ENCODE results near the gene PACRG.

PACRG gene

DNA sequence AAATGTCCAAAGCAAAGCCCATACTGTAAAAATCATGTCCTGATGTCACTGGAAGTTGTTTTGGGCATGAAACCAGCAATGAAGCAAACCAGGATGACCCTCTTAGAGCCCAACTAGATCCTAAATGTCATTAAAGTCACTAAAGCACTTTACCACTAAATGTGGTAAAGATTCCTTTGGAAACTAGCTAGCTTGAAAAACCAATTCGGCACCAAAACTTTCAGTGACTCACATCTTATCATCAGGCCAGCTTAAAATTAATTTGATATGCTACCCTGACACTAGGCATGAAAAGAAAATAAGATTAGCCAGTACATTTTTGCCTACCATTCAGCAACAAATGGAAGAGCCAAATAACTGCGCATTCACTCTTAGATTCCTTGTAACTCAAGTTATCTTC, 145.8 kb downstream of the PACRG start:
- DNase-seq = no peak

DNA sequence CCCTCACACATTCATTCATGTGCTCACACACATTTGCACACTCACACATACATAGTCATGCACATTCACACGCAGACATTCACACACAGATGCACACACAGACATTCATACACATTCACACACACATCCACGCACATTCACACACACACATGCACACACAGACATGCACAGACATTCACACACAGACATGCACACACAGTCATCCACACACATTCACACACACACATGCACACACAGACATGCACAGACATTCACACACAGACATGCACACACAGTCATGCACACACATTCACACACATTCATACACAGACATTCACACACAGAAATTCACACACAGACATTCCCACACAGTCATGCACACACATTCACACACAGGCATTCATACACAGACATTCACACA, 147.3 kb downstream of the PACRG start:
- no peak for DNase-seq

DNA sequence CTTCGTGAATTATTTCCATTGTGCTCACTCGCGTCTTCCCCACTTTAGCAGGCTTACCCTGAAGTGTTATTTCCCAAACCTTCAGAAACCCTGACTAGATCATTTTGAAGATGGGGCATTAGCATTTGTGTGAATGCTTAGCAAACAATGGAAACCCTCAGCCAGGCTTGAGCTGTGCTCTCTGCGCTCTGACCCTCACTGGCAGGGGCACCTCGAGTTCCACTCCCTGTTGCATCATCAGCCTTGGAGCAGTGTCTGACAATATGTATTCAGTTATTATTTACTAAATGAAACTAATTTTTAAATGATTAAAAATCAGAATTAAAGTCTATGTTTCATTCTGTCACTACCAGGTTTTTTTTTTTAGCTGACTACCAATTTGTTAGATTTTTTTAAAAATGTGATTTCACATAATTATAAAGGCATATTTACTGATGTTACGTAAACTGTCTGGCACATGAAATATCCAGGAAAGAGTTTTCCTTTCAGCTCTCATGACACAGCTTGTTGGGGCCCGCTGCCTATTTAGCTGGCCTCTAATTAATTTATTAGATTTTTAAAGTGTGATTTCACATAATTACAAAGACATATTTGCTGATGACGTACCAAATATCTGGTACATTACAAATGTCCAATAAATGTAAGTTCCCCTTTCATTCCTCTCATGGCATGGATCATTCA, 155.2 kb downstream of the PACRG start:
- no peak for DNase-seq

DNA sequence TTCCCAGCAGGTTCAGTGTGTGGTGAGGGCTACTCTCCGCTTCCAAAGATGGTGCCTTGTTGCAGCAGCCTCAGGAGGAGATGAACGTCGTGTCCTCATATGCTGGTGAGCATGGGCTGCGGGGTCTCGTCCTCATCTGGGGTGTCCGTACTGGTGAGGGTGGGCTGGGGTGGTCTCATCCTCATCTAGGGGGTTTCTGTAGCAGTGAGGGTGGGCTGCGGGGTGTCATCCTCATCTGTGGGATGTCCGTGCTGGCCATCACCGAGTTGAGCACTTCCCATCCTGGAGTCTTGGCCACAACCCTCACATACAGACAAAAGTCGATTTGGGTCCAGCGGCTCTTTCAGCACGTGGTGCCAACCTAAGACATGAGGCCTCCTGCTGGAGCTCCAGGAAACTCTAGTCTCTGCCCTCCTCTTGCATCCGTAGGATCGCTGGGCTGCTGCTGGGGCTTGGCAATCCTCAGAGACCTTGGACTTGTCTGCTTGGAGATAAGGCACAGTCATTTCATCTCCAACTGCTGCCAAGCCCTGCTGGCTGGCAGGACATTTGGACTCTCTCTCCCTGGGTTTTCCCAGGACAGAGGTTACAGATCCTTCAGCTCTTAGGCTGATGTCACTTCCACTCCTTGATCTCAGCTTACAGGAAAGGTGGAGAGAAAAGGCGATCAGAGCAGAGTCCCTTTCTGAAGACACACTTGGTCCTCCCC, 160.4 kb downstream of the PACRG start:
- DNase-seq = no peak

DNA sequence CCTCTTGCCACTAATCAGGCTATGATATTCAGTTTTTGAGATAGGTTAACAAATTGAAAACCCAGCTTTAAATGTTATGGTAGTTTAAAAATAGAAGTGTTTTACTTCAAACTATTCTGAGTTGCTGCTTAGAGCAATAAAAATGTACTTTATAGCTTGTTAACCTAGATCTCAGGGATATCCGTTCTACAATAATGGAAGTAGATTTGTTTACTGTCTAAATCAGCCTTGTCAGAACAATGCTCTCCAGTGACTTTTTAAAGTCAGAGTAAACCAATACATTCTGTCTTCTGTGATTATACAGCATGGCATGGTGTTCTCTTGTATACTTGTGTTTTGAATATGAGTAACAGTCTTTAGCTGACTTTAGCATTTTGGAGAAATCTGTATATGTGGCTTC, 161.5 kb downstream of the PACRG start:
- DNase-seq = no peak

DNA sequence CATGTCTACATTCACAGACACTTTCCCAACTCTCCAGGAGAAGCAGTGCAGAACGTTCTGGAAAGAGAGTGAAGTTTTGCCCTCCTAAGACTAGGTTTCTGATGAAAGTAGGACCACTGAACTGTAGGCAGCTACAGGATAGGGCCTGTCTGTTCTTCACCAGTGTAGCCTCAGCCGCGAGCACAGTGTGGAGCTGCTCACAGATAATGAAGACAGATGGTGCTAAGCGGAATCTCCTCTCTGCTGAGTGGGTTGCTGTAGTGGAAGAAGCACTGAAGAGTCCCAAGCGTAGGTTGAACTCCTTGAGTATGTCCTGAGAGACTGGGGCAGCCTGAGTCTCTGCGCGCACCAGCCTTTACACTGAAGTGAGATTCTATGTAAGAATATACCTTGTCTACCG, 170.2 kb downstream of the PACRG start:
- DNase-seq = no peak

DNA sequence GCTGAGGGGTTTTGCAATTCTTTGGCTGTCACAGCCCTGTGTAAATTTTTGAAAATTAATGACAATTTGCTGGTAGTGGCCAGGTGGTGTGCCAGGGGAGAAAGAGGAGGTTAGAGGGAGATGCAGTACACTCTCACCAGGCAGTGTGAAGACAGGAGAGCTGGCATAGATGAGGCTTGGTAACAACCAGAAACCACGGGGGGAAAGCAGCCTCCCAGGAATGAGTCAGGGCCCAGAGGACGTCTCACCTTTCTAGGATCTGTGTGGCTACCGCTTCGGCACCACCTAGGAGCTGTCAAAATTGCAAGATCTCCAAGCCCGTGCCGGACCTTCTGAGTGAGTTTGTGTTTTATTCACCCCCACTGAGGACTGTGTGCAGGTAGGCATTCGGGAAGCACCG, 171.4 kb downstream of the PACRG start:
- no peak for DNase-seq

DNA sequence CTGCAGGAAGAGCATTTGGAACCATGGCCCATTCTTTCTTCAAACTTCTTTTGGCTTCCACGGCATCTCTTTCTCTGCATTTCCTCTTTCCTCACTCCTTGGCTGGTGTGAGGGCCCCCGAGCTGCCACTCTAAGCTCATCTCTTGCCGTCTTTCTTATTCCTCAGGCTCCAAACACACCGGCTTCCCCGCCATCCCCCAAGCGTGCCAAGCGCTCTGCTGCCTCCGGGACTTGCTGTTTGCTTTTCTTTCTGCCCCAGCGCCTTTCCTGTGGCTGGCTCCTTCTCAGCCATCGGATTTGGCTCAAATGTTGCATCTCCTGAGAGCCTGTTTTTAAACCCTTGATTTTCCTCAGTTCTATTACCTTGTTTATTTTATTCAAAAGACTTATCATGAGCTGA, 172.7 kb downstream of the PACRG start:
- DNase-seq = no peak

DNA sequence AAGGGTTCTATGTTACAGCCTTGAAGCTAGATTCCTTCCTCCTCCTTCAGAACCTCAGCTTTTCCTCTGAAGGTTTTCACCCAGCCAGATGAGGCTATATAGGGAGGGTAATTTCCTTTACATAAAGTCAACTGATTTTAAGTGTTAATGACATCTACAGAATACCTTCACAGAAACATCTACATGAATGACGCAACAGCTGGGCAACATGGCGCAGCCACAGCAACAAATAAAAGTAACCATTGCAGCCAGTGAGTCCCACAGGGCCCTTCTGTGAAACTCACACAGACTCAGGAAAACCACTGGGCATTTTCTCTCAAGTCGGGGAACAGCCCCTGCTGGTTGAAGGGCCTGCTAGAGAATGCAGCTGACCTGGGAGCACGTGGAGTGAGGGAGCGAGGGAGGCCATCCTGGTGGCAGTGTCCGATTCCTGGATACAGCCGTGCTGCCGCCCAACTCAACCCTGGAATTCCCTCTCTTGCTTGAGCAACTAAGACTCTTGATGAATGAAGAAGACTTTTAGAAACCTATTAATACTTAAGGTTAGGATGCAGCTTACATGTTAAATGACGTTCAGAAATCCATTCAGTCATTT, 176.4 kb downstream of the PACRG start:
- no peak for DNase-seq

DNA sequence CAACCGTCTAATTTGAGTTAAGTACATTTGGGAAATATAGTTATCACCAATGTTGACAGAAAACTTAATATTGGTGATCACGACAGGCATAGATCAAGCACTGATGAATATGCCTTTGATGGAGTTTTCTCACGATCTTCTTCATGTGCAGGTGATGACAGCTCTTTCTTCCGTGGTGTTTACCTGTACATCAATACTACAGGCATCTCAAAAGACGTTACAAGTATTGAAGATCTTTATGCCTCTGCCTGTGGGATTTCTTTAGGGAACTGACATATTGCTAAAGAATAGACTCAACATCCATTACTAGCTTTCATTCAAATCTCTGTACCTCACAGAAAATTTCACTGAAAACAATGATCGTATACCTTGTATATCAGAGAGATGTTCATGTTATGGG, 178.7 kb downstream of the PACRG start:
- DNase-seq = no peak

DNA sequence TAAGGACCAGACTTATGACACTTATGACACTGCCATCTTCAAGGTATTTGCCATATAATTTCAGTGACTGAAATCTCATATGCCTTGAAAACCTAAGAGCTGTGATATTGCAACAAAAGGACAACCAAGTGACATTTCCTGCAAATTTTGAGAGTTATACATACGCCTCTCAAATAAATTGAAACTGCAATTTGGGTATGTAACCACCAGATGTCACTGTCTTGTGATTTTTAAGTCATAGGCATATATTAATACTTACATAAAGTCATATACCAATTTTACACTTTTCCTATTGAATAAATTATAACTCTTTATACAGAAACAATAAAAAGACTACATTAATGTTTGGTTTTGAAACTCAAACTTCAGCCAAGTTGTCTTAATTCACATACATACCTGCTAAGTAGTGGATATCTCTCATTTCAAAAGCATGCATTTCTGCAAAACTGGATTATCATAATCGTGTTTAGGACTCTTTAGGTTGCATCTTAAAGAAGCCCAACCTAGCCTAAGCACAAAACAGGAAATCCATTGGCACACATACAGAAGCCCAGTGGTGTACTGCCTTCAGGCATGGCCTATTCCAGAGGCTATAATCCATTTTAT, 180.2 kb downstream of the PACRG start:
- peak; percentile 12 for DNase-seq

DNA sequence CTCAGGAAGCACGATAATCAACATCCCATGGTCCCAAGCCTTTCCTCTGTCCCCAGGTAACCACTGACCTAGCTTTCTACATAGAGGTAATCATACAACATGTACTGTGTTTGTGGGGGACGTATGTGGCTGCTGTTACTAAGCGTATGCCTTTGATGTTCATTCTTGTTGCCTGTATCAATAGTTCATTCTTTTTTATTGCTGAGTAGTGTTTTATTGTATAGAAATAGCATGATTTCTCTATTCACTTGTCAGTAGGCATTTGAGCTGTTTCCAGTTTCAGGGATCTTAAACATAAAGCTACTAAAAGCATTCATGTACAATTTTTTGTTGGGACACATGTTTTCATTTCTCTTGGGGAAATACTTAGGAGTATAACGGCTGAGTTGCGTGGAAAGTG, 185.4 kb downstream of the PACRG start:
- no peak for DNase-seq

DNA sequence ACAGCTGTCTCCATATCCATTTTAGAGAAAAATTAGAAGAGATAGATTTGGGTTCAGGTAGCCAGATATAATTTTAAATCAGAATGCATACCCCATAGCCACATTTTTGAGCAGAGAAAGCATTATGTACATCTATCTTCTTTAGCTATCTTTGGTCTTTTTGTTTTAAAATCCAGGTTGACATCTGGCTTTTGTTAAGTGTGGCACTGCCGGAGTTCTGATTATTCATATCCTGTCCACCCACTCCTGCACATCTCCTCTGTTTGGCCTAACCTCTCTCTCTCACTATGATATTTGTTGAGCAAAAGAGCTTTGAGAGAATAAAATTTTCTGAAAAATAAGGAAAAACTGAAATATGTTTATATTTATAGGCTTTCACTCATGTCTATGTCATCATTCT, 189.7 kb downstream of the PACRG start:
- DNase-seq = no peak

DNA sequence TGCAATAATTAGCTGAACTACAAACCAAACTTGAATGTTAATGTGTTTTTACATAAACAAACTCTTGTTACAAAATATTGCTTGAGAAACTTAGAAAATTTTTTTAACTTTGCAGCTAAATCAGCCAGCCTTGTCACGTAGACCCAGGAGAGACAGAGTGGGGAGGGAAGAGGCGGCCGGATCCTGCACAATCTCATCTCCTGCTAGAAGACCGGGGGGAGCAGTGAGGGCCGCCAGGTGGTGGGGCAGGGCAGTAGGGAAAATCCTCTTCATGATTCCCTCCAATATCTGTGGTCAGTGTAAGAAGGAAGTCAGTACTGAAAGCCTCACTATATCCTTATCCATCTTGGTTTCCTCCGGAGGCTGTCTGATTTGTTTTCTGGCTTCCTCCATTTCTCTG, 193.3 kb downstream of the PACRG start:
- DNase-seq = no peak

DNA sequence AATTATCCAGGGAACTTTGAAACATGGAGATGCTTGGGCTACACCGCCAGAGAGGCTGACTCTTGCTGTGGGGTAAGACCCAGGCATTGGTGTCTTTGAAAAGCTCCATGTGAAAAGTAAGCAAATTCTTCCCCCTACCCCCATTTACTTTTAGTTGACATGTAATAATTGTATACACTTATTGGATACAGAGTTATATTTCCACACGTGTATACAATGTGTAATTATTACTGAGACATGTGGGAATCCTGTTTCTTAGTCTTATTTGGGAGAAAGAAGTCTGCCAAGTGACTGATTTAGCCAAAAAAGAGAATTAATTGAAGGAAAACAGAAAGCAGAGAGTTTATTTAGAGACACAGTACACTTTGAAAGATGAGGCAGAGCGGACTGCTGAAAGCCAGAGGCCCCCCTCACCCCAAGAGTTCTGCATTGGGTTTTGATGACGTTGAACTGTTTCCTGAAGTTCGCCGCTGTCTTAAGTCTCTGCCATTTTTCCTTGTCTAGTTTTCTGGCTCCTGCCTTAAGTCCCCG, 193.8 kb downstream of the PACRG start:
- no peak for DNase-seq

DNA sequence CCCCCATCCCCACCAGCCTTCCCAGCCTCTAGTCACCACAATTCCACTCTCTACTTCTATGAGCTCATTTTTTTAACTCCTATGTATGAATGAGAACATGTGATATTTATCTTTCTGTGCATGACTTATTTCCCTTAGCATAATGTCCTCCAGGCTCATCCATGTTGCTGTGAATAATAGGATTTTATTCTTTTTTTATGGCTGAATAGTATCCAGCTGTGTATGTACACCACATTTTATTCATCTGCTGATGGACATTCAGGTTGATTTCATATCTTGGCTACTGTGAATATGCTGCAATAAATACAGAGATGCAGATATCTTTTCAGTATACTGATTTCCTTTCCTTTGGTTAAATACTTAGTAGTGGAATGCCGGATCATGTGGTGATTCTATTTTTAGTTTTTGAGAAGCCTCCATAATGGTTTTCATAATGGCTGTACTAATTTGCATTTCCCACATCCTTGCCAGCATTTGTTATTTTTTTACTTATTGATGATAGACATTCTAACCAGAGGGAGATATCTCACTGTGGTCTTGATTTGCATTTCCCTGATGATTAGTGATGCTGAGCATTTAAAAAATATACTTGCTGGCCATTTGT, 194.9 kb downstream of the PACRG start:
- no peak for DNase-seq

DNA sequence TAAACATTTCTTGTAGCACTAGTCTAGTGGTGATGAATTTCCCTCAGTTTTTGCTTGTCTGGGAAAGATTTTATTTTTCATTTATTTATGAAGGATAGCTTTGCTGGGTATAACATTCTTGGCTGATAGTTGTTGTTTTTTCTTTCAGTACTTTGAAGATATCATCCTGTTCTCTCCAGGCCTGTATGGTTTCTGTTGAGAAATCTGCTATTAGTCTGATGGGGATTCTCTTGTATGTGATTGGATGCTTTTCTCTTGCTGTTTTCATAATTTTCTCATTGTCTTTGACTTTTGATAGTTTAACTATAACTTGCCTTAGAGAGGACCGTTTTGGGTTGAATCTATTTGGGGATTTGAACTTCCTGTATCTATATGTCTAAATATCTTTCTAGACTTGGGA, 207.1 kb downstream of the PACRG start:
- no peak for DNase-seq

DNA sequence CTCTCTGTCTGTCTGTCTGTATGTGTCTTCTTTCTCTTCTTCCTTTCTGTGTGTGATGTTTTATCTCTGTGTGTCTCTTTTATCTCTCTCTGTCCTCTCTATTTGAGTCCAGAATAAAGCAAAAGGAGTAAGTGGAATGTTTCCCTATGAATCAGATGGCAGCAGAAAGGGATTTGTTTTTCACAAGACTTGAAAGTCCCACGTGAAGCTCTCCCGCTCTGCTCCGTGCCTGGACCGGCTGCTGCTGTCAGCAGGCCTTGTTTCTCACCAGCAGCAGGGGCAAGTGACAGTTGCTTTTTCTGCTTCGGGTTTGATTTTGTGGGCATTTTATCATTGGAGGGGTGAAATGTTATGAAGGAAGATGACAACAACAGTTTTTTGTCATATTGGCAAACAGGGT, 212.7 kb downstream of the PACRG start:
- DNase-seq = no peak

DNA sequence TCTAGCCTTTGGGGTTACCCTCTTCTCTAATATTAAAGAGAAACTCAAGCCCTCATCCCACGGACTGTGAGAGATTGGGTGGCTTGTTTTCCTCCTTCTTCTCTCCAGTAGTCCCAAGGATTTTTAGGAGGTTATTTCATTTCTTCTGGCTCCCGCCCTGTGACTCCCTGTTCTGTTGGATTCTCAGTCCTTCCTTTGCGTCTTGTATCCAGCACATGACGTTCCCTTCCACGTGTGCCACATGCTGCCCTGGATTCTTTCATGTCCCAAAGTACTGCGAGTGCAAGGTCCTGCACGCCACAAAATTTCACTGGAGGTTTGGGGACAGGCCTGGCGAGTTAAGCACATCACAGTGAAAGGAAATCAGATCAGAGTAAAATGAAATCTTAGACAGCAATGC, 213.4 kb downstream of the PACRG start:
- no peak for DNase-seq

DNA sequence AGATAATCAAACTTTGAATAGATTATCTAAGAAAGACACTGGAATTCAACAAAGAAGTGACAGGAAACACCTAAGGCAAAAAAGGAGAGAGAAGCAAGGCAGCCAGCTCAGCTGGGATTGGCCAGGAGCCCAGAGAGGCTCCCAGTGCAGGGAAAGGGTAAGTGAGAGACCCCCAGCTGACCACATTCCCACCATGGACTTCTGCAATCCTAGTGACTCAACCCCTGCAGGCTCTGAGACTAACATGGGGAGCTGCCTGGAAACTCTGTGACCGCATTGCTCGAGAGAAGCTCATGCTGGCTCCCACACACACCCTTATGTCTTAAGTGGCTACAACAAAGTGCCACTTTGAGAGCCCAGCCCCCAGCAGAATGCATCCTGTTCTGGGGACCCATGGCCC, 215.1 kb downstream of the PACRG start:
- DNase-seq = no peak

DNA sequence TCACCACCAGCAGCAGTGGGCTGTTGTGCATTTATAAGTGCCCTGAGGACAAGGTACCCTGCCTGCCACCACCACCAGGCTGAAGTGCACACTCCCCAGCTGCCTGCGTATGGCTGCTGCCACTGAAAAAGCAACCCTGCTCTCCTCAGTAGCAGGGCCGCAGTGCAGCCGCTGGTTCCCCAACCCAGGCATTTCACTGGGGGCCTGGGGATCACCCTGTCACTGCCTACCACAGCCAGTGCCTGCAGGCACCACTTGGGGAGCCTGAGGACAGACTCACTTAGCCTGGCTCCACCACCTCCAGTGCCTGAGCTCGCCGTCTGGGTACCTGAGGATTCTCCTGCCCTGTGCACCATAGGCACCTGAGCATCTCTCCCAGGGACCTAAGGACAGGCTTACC, 215.6 kb downstream of the PACRG start:
- no peak for DNase-seq

DNA sequence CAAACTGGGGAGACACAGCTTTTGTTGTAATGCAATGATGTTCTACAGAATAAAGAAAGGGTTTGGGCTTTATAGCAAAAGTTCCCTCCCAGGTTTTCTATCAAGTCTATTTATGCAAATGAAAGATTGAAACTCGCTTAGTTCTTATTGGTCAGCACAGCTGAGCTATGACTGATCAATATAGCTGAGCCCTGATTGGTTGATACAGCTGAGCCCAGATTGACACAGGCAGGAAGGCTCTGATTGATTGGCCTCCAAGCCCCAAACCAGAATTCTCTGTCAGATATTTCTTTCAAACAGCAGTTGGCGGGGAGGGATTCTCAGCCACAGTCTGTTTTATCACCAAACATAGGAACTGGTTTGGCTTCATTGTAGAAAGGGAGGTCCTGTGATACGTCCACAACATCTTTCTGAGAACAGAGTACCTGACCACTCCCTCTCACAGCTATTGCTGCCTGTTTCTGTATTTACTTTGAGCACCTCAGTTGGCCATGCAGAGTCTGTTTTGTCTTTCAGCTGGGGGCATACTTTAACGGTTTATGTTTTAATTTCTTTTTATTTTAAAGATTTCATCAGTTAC, 223.5 kb downstream of the PACRG start:
- no peak for DNase-seq

DNA sequence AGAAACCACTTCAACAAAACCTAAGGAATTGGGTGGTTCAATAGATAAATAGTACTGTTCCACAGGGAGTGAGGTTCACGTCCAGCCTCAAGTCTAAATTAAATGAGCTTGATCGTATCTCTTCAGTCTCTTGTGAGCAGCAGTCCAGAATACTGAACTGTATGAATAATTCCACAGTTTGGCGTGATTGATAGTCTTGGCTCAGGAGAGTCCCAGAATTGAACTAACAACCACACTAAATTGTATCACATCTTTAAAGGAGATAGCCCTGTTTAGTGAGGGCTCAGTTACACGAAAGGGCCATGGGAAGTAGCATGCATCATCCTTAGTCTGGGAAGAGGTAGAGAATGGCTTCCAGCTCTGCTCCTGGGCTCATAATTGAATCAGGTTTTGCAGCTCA, 224.6 kb downstream of the PACRG start:
- DNase-seq = no peak

Measured in CD4-positive, alpha-beta T cell treated with Interleukin-4 for 4 hours (primary cell).